Hepatocyte (in vitro differentiated cells): ENCODE measurements around the gene KCNQ1.

ENCODE experiments used
- EZH2 ChIP-seq: fragments of 200-600 bp; sonication (generic); IDR thresholded peaks from 2 replicates; pipeline ENCODE4 v1.6.1; 2016; ENCODE audit warnings: antibody characterized with exemption, mild to moderate bottlenecking, borderline replicate concordance
- TF ChIP-seq, protein P1 (sequence below): fragments of 200-600 bp; sonication (generic); IDR thresholded peaks from 2 replicates; pipeline ENCODE4 v1.5.1; 2016; ENCODE audit warnings: antibody characterized with exemption, mild to moderate bottlenecking; ENCODE audit not compliant: poor library complexity

DNA sequence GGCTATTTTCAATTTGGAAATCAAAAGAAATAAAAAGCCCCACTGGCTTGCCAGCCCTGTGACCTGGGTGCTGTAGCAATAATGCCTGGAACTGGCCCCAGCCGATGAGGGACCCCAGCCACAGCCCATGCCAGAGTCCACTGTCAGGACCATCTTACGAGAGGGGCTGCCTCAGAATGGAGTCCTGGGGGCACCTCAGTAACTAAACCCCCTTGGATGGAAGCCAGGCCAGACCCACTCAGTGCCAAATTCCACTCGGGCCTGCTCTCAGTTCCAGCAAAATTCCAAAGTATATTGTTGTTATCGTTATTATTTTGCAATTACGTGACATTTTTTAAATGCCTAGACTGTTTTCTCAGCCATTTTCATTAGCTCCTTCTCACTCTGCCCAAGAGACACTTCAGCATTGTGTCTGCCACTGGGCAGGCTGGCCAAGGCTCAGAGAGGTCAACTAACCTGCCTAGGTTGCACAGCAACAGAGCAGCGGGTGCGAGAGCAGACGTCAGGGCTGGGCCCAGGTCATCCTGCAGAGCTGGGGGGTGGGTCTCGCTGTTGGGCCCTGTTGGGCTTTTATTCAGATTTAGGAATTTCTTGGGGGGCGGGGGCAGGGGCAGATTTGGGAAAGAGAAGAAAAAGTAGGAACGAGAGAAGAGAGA lies 421.2 kb downstream of the KCNQ1 start:
- TF ChIP-seq EZH2, result no peak
- TF ChIP-seq, protein P1, sequence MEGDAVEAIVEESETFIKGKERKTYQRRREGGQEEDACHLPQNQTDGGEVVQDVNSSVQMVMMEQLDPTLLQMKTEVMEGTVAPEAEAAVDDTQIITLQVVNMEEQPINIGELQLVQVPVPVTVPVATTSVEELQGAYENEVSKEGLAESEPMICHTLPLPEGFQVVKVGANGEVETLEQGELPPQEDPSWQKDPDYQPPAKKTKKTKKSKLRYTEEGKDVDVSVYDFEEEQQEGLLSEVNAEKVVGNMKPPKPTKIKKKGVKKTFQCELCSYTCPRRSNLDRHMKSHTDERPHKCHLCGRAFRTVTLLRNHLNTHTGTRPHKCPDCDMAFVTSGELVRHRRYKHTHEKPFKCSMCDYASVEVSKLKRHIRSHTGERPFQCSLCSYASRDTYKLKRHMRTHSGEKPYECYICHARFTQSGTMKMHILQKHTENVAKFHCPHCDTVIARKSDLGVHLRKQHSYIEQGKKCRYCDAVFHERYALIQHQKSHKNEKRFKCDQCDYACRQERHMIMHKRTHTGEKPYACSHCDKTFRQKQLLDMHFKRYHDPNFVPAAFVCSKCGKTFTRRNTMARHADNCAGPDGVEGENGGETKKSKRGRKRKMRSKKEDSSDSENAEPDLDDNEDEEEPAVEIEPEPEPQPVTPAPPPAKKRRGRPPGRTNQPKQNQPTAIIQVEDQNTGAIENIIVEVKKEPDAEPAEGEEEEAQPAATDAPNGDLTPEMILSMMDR, result no peak
